K562 (cell line): Measurements from ENCODE around the gene ARNT2. TPM values are rescaled to one million over a fixed set of nuclear protein-coding genes. Genes with fewer than 3 reads are reported as not detected.

ENCODE experiments used
- CBFA2T2 ChIP-seq: fragments of 450-650 bp; conservative IDR thresholded peaks from 2 replicates; pipeline ENCODE4 v1.6.1; 2017; ENCODE audit warnings: mild to moderate bottlenecking
- DEAF1 ChIP-seq: fragments of 450-650 bp; formaldehyde crosslinking; IDR thresholded peaks from 2 replicates; pipeline ENCODE4 v1.4.0; 2020; ENCODE audit warnings: mild to moderate bottlenecking, moderate library complexity
- RBBP5 ChIP-seq: fragments of 200-600 bp; sonication (generic); IDR thresholded peaks from 2 replicates; pipeline ENCODE4 v1.6.1; 2012; ENCODE audit warnings: borderline replicate concordance, mild to moderate bottlenecking, low read length, control low read depth, inconsistent platforms; ENCODE audit not compliant: insufficient read depth, poor library complexity, severe bottlenecking
- SRSF7 ChIP-seq: fragments of 200-400 bp; formaldehyde crosslinking; optimal IDR thresholded peaks from 2 replicates; pipeline ENCODE3; 2017; ENCODE audit warnings: mild to moderate bottlenecking, low read depth, low read length
- TEAD4 ChIP-seq, 2 experiments: sonication (generic) in 1 of 2; formaldehyde crosslinking in 1 of 2; IDR thresholded peaks; 2 replicates each; pipeline versions ENCODE4 v1.6.1 to v1.8.0; 2012 to 2022; ENCODE audit warnings: borderline replicate concordance in 1 of 2, inconsistent platforms in 1 of 2, low read length in 1 of 2, mild to moderate bottlenecking in 1 of 2, missing genetic modification reagents in 1 of 2
- TFAP4 ChIP-seq: sonication (generic); formaldehyde crosslinking; IDR thresholded peaks from 2 replicates; pipeline ENCODE4 v1.8.0; 2022; ENCODE audit warnings: missing genetic modification reagents, mild to moderate bottlenecking, moderate library complexity, borderline replicate concordance
- ZFP36 ChIP-seq: fragments of 150-350 bp; IDR thresholded peaks from 2 replicates; pipeline ENCODE4 v1.6.1; 2018; ENCODE audit warnings: low read length, low read depth; ENCODE audit not compliant: partially characterized antibody
- ZNF507 ChIP-seq: conservative IDR thresholded peaks from 2 replicates; pipeline ENCODE4 v1.6.1; 2017; ENCODE audit warnings: missing genetic modification characterization, missing compliant biosample characterization
- polyA plus RNA-seq, 8 experiments: library from polyadenylated mRNA; depleted of rRNA in 4 of 8; stranded (reverse) in 5 of 8; unstranded in 3 of 8; fragments of >200 nt; fragmentation: Nextera tagmentation in 2 of 8; fragmentation: Illumina TruSeq in 1 of 8; extraction: Ambion mirVana in 2 of 8; extraction: Trizol in 1 of 8; gene quantifications; 2 replicates each; pipeline versions ENCODE4 v1.2.1 to v1.2.3, GENCODE V29; 2011 to 2014; ENCODE audit warnings: inconsistent platforms in 1 of 8, missing spikeins in 1 of 8
- total RNA-seq, 7 experiments: library from RNA; depleted of rRNA in 6 of 7; stranded (reverse); fragments of >200 nt in 6 of 7; fragmentation: Illumina TruSeq in 2 of 7; extraction: Trizol in 2 of 7; gene quantifications; 2 replicates each; pipeline versions ENCODE4 v1.2.1 to v1.2.3, GENCODE V29; 2011 to 2021; ENCODE audit warnings: low replicate concordance in 1 of 7

Gene ARNT2
- total and polyA plus RNA-seq, 9 of the 15 experiments (the other 6 are each of a cell fraction or from before 2014, with no cell fraction given), result 0.01 TPM; not detected in 8

GRCh38 chr15:80479191-80479590 lies 75.0 kb downstream of the ARNT2 start (continued):
- TF ChIP-seq RBBP5 (no peak), ZNF507 (tag) (no peak), CBFA2T2 (no peak), DEAF1 (CRISPR knock-in tag) (no peak), TFAP4 (CRISPR knock-in tag) (no peak), TEAD4 (IDR thresholded peaks at IDR 0.05; ENCODE audit: low read length) (no peak), TEAD4 (CRISPR knock-in tag; IDR thresholded peaks at IDR 0.05; ENCODE audit: borderline replicate concordance) (no peak), ZFP36 (no peak), SRSF7 (no peak)
